ENCODE data around the gene KCNJ15.

- TF ChIP-seq RARB (CRISPR knock-in tag; IDR thresholded peaks at IDR 0.05) (no peak), ZNF8 (CRISPR knock-in tag; IDR thresholded peaks at IDR 0.05) (no peak), PATZ1 (CRISPR knock-in tag; IDR thresholded peaks at IDR 0.05; ENCODE audit: borderline replicate concordance) (no peak), ARNTL (CRISPR knock-in tag; IDR thresholded peaks at IDR 0.05; ENCODE audit: borderline replicate concordance, low read depth) (no peak), BACH2 (CRISPR knock-in tag; IDR thresholded peaks at IDR 0.05; ENCODE audit: borderline replicate concordance) (no peak), ZFP3 (CRISPR knock-in tag; IDR thresholded peaks at IDR 0.05) (no peak), ISL1 (CRISPR knock-in tag; IDR thresholded peaks at IDR 0.05) (no peak), TOX (CRISPR knock-in tag; IDR thresholded peaks at IDR 0.05; ENCODE audit: borderline replicate concordance) (no peak), ZFP30 (CRISPR knock-in tag; IDR thresholded peaks at IDR 0.05) (no peak), CREB5 (CRISPR knock-in tag; IDR thresholded peaks at IDR 0.05; ENCODE audit: low read depth) (no peak), ZC3H10 (CRISPR knock-in tag; IDR thresholded peaks at IDR 0.05) (no peak), GLIS3 (CRISPR knock-in tag; IDR thresholded peaks at IDR 0.05) (no peak)
- TF ChIP-seq, protein P1, sequence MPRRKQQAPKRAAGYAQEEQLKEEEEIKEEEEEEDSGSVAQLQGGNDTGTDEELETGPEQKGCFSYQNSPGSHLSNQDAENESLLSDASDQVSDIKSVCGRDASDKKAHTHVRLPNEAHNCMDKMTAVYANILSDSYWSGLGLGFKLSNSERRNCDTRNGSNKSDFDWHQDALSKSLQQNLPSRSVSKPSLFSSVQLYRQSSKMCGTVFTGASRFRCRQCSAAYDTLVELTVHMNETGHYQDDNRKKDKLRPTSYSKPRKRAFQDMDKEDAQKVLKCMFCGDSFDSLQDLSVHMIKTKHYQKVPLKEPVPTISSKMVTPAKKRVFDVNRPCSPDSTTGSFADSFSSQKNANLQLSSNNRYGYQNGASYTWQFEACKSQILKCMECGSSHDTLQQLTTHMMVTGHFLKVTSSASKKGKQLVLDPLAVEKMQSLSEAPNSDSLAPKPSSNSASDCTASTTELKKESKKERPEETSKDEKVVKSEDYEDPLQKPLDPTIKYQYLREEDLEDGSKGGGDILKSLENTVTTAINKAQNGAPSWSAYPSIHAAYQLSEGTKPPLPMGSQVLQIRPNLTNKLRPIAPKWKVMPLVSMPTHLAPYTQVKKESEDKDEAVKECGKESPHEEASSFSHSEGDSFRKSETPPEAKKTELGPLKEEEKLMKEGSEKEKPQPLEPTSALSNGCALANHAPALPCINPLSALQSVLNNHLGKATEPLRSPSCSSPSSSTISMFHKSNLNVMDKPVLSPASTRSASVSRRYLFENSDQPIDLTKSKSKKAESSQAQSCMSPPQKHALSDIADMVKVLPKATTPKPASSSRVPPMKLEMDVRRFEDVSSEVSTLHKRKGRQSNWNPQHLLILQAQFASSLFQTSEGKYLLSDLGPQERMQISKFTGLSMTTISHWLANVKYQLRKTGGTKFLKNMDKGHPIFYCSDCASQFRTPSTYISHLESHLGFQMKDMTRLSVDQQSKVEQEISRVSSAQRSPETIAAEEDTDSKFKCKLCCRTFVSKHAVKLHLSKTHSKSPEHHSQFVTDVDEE (CRISPR knock-in tag; IDR thresholded peaks at IDR 0.05), result no peak
These were observed 2.9 kb downstream of the KCNJ15 start for GRCh38 chr21:38259665-38260064.

Measured in SK-N-SH treated with all-trans-retinoic acid at 6 μM for 48 hours (cell line).